Breast epithelium (tissue), 3 donors: ENCODE measurements around the gene HCFC1.

Source experiments
- CTCF ChIP-seq, 3 donors: fragments of 450-650 bp; IDR thresholded peaks; one replicate each; pipeline ENCODE4 v1.5.1; 2016 to 2017; ENCODE audit warnings: antibody characterized with exemption in 3 of 3, mild to moderate bottlenecking in 3 of 3, moderate library complexity in 3 of 3
- POLR2A ChIP-seq: fragments of 450-650 bp; IDR thresholded peaks from one replicate; pipeline ENCODE4 v1.6.1; 2016; ENCODE audit warnings: antibody characterized with exemption, mild to moderate bottlenecking, moderate library complexity

- TF ChIP-seq CTCF (IDR thresholded peaks at IDR 0.05): no peak
- TF ChIP-seq POLR2A: no peak
These were observed 4.6 kb downstream of the HCFC1 start for GRCh38 chrX:153966841-153967535.
